GM18909 (cell line): Measurements from ENCODE around the gene TOP2A.
"Not testable (repeated sequence)": the region's sequence is repeated elsewhere in the genome, so short reads cannot be mapped to it uniquely, and the experiment has no call there.

Experiments
- ATAC-seq: cut with Tn5 transposase; IDR thresholded peaks from one replicate; pipeline ENCODE4 v1.9.1; 2021; ENCODE audit warnings: mild to moderate bottlenecking; ENCODE audit not compliant: unreplicated experiment, poor library complexity

The TOP2A gene

DNA sequence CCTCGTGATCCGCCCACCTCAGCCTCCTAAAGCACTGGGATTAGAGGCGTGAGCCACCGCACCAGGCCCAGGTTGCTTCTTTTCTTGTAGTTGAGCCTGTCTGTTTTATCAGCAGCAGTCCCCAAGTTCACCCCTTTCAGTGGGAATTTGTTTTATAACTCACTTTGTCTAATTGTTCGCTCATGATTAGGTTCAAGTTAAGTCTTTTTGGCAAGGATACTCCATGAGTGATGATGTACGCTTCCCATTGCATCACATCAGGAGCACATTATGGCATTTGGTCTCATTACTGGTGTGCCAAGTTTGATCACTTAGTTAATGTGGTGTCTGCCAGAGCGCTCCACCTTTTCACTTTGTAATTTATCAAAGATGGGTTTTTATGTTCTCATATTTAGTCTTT lies 38.7 kb downstream of the TOP2A start:
- ATAC-seq: no peak

DNA sequence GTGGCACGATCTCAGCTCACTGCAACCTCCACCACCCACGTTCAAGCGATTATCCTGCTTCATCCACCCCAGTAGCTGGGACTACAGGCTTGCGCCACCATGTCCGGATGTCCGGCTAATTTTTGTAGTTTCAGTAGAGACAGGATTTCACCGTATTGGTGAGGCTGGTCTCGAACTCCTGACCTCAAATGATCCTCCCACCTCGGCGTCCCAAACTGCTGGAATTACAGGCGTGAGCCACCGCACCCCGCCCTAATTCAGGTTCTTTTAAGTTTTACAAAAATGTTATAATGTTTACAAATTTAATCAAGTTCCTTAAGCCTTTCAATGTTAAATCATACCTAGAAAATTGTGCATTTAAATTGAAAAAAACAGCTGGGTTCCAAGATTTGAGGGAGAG lies 39.9 kb downstream of the TOP2A start:
- ATAC-seq: no peak

DNA sequence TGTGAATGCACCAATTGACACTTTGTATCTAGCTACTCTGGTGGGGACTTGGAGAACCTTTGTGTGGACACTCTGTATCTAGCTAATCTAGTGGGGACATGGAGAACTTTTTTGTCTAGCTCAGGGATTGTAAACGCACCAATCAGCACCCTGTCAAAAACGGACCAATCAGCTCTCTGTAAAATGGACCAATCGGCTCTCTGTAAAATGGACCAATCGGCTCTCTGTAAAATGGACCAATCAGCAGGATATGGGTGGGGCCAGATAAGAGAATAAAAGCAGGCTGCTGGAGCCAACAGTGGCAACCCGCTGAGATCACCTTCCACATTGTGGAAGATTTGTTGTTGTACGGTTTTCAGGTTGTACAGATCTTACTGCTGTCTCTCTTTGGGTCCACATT lies 41.2 kb downstream of the TOP2A start:
- not testable (repeated sequence) for ATAC-seq

DNA sequence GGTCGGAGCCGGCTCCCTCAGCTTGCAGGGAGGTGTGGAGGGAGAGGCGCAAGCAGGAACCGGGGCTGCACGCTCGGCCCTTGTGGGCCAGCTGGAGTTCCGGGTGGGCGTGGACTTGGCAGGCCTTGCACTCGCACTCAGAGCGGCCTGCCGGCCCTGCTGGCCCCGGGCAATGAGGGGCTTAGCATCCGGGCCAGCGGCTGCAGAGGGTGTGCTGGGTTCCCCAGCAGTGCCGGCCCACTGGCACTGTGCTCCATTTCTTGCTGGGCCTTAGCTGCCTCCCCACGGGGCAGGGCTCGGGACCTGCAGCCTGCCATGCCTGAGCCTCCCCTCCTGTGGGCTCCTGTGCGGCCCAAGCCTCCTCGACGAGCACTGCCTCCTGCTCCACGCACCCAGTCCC lies 41.9 kb downstream of the TOP2A start:
- not testable (repeated sequence) for ATAC-seq

DNA sequence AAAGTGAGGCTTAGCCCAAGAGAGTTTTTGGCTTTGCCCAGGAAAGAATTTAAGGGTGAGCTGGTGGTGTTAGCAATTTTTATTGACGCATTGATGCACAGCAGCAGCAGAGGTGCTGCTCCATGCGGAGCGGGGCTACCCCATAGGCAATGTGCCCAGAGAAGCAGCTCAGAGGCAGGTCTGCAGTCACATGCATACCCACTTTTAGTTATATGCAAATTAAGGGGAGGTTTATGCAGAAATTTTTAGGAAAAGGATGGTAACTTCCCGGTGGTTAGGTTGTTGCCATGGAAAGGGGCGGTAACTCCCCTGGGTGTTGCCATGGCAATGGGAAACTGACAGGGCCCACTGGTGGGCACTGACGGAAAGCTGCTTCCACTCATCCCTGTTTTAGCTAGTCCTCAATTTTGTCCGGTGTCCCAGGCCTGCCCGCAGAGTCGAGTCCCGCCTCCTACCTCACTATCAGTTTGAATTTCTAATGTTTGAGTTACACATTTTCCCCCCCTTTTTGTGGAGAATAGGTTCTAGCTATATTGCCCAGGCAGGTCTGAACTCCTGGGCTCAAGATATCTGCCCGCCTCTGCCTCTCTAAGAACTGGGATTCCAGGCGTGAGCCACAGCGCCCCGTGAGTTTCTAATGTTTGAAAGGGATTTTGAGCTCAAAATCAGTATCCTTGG lies 42.7 kb downstream of the TOP2A start:
- no peak for ATAC-seq

DNA sequence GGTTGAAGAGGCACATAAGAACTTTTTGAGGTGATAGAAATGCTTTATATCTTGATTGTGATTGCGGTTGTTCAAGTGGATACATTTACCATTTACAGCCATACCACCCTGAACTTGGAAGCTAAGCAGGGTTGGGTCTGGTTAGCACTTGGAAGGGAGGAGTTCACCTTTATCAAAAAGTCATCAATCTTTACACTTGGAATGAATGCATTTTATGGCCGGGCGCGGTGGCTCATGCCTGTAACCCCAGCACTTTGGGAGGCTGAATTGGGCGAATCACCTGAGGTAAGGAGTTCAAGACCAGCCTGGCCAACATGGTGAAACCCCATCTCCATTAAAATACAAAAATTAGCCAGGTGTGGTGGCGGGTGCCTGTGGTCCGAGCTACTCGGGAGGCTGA lies 43.7 kb downstream of the TOP2A start:
- no peak for ATAC-seq

DNA sequence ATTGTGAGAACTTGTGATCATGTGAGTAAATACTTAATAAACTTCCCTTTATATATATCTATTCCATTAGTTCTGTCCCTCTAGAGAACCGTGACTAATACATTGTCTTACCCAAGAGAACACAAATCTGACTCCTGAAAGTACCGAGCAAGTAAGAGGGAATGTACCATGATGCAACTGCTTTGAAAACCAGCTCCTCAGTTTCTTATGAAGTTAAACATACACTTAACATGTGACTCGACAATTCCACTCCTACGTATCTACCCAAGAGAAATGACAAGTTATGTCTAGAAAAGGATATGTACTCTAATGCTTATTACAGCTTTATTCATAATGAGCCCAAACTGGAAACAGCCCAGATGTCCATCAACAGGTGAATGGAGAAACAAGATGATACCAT lies 44.4 kb downstream of the TOP2A start:
- no peak for ATAC-seq

DNA sequence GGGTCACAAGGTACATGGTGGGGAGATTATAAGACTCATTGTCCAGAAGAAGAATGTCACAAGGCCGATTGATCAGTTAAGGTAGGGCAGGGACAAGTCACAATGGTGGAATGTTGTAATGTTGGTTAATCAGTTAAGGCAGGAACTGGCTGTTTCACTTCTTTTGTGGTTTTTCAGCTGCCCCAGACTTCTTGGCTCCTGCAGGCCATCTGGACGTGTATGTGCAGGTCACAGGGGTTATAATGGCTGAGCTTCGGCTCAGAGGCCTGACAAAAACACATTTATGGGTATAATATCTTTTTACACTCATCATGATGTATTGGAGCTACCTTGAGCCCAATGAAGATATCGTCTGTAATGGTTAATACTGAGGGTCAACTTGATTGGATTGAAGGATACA lies 45.1 kb downstream of the TOP2A start:
- ATAC-seq: not testable (repeated sequence)

DNA sequence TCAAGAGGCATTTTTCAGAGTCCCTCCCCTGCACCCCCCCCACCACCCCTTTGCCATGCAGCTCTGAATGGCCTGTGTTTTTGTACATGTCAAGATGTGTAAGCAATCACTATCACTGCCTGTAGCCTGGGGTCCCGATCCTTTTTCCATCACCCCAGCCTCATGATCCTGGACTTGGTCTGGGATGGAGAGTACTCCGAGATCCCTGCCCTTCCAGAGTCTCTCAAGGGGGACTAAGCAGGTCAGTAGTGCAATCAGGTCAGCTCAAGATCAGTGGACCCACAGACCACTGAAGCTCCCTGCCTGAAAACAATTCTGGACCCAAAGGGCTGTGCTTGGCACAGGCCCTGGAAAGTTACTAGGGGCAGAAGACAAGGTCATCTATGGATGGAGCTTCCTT lies 45.7 kb downstream of the TOP2A start:
- ATAC-seq: no peak

DNA sequence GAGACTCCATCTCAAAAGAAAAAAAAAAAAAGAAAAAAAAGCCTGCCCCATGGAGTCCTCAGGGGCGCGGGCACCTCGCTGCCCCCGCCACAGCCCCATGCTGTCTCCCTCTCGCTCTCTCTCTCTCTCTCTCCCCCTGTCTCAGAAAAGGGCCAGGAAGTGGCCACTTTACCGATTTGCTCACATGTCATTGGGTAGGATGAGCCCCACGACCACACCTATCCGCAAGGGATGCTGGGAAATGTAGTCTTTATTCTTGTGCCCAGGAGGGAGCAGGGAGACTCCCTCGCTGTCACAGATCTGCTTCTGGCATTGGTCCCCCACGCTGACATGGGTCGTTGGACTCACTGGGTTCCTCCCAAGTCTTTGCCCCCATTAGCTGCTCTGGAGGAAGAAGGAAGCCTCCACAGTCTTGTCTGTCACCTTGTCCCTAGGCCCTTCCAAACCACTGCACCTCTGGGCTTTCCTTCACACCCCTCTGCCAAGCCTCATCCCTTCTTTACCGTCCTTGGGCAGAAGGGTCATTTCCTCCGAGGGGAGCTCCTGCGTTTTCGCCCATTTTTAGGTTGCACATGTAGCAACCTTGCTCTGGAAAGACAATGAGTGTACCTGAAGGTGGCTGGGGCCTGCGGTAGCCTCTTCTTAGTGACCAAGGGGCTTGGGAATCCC lies 46.3 kb downstream of the TOP2A start:
- no peak for ATAC-seq

DNA sequence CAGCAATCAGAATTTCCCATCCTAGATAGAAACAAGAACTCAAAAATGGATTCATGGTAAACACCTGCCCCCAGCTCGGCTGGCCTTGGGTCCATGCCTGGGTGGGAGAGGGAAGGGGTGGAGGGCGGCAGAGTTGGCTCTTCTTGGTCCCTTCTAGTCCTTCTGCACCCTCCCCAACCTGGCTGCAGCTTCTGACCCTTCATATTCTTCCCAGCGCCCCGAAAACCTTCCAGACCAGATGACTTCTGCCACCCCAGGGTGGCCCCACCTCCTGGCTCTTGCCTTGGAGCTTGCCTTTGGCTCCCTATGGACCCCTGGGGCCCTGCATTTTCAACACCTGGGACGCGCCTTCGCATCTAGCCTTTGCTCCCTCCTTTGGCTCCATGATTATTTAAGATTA lies 47.8 kb downstream of the TOP2A start:
- no peak for ATAC-seq

DNA sequence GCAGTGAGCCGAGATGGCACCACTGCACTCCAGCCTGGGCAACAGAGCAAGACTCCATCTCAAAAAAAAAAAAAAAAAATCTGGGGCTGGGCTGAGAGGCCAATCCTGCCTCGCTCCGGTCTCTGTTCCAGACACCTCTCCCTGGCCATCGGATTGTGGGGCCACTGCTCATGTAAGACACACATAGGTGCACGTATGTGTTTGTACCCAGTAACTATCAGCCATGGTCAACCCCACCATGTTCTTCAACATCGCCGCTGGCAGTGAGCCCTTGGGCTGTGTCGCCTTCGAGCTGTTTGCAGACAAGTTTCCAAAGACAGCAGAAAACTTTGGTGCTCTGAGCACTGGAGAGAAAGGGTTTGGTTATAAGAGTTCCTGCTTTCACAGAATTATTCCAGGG lies 50.0 kb downstream of the TOP2A start:
- not testable (repeated sequence) for ATAC-seq

DNA sequence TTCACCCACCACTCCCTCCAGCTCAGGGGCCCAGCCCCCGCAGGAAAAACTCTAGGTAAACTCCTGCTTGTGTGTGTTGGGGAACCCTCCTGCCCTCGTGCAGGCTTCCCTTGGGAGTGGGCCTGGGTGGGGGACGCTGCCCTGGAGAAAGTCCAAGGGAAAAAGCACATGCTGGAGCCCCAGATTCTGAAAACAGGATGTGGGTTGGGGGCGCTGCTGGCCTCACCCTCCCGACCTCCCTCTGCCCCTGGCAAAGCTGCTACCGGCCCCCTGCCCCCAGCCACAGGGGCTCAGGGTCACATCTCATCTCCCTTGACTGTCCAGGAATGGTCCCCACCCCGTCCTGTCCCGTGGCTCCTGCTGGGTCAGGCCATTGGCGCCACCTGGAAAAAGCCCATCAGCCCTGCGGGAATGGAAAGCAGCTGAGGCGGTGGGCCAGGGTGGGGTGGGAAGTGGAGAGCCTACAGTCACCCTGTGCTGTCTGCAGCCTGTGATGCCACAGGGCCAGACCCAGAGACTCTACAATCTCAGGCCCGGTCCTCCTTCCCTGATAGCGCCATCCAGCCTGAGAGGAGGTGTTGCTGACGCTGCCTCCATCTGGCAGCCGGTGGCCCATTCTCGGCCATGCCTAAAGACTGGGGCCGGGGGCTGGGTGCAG lies 50.7 kb downstream of the TOP2A start:
- no peak for ATAC-seq

DNA sequence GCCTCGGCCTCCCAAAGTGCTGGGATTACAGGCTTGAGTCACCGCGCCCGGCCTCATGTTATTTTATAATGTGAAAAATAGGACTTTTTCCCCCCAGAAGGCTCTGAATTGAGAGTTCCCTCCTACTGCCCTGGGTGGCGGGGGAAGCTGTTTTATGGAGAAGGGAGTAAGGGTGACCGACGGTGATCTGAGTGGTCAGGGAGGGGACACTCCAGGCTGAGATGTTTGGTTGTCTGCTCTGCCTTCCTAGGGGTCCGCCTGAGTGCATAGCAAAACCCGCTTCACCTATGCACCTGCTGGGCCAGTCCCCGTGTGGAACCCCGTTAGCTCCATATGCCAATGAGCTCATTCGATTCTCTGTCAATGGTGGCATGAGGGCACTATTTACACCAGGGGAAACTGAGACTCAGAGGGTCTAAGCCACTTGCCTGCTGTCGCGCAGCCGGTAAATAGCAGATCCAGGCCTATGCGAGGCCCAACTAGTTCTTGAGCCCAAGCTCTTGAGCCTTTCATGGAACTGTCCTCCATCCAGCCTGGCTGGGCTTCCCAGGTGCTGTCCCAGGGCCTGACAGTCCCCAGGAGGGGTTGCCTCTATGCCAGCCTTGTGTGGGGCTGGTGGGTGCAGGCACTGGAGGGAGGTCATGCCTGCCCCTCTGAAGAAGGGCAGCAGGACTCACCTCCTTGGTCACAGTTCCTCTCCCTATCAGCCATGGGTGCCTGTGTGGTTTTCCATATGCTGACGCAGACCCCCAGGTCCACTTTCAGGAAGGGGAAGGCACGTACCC lies 51.4 kb downstream of the TOP2A start:
- ATAC-seq: no peak

DNA sequence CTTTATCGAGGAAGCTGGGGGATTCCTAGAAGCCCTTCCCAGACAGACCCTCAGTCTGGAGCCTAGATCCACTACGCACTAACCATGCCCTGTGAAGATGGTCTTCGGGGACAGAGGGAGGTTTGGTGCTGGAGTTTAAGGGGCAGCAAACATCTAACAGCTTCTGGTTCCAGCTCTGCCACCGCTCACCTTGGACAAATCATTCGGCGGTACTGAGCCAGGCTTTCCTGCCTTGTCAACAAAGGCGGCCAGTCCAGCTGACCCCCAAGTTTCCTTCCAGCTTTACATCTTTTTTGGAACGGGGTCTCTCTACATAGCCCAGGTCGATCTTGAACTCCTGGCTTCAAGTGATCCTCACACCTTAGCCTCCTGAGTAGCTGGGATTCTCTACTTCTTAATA lies 52.8 kb downstream of the TOP2A start:
- ATAC-seq: no peak

DNA sequence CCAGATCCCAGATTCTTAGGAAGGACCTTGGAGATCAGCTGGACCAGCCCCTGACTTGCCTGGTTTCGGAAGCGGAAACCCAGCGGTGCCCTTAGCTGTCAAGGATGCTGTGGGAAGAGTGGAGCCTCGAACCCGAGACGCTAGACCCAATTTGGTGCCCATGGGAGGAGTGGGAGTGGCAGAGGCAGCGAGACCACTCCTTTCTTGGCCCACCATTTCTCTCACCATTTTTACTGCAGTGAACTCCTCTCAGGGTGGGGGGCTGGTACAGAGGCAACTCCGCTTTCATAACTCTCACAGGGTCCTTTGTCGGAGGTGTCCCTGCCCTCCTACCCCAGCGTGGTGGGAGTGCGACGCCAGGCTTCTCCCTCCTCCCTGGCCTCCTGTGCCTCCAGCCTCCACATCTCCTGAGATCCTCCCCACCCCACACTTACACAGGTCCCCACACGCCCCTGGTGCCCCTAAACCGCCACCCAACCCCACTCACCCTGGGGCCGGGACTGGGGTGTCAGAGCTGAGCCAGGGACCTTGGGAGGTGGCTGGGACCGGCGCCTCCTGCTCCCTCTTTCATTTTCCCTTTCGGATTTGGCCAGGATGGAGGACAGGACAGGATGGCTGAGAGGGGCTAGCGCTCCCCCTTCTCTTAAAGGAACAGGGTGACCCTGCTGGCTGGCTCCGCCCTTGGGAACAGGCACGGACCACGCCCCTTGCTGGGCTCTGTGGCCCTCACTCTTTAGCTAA lies 53.4 kb downstream of the TOP2A start, which contains the start of gene GJD3:
GJD3 (minus strand) TSS at position 617 of the 741 bp plus-strand sequence. CDS start 922 bp downstream, outside the sequence.
- ATAC-seq: no peak

DNA sequence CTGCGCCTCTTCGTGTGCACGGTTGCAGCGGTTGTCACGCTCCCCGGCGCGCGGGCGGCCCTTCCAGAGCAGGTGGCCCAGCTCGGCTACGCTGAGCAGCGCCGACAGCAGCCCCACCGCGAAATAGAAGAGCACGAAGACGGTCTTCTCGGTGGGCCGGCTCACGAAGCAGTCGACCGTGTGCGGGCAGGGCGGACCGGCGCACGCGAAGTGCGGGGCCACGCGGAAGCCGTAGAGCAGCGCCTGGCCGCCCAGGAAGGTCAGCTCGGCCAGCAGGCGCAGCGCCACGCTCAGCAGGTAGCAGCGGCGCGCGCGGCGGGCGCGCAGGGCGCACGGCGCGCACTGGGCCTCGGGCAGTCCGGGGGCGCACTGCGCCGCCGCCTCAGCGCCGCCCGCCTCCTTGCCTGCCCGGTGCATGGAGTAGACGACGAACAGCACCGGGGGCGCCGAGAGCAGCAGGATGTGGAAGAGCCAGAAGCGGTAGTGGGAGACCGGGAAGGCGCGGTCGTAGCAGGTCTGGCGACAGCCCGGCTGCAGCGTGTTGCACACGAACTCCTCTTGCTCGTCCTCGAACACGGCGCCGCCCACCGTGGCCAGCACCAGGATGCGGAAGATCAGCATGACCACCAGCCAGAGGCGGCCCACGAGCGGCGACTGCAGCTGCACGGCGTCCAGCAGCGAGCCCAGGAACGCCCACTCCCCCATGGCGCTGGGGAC lies 54.4 kb downstream of the TOP2A start:
- ATAC-seq: peak; percentile 17

DNA sequence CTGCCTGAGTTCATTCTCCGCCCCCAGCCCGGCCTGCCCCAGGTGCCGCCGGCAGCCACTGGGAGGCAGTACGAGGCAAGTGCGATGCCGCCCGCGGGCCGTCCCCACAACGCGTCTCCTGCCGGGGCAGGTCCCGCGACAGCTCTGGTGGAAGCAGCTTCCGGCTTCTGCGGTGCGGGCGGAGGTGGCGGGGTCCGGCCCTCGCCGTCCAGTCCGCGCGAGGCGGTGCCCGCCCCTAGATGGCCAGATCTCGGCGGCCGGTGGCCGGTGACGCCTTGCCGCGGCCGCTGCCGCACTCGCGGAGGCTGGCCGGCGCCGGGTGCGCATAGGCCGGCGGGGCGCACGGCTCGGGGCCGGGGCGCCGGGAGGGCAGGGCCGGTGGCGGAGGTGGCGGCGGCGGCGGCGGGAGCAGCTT lies 55.0 kb downstream of the TOP2A start:
- peak; percentile 62 for ATAC-seq

DNA sequence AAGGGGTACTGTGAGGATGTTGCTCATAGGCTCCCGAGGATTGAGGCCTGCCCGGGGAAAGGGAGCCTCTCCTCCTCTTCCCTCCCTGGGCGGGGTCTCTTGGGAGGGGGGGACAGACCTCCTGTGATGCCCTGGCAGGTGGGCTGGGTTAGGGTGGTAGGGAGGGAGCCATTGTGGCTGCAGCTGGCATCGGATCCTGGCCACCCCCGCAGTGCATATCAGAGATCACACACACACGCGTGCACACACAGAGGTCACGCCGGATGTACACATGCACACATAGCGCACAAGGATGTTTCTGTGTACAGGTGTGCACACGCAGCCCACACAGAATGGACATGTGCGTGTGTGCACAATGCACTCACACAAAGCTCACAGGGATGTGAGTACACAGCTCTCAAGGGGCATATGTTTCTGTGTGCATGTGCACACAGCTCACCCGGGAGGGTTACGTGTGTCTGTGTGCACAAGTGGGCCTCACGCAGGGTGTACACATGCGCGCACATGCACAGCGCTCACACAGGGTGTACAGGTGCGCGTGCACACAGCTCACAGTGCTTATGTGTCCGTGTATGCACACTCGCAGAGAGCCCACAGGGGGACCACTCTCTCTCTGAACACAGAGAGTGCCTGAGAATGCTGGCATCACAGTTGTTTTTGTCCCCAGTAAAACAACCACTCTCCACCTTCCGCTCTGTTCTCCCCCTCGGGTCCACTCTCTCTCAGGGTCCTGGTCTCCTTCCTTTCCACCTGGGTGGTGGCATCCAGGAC lies 55.6 kb downstream of the TOP2A start:
- peak; percentile 15 for ATAC-seq
